ENCODE results near the gene LEKR1. TPM values are rescaled to one million over a fixed set of nuclear protein-coding genes. Genes with fewer than 3 reads are reported as not detected.

LEKR1 gene
- total RNA-seq, 1 donor: 0.36 TPM

DNA sequence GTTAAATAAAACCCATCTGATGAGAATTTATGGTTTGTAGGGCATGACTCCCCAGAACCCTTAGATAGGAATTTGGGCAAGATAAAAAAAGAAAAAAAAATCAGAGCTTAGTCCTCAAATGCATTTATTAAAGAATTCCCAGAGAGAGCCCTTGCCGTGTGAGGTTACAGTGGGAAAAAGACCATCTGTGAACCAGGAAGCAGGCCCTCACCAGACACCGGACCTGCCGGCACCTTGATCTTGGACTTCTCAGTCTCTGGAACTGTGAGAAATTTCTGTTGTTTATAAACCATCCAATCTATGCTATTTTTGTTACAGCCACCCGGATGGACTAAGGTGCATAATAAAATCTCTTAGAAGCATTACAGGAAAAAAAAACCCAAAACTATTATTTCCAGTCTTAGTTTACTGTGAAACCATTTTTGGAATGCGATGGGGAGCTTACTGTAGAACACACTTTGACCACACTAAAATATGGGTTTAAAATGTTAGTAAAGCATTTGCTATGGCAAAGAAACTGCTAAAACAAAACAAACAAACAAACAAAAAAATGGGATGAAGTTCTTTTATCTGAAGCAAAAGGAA, 72.2 kb downstream of the LEKR1 start:
- TF ChIP-seq, protein P1, sequence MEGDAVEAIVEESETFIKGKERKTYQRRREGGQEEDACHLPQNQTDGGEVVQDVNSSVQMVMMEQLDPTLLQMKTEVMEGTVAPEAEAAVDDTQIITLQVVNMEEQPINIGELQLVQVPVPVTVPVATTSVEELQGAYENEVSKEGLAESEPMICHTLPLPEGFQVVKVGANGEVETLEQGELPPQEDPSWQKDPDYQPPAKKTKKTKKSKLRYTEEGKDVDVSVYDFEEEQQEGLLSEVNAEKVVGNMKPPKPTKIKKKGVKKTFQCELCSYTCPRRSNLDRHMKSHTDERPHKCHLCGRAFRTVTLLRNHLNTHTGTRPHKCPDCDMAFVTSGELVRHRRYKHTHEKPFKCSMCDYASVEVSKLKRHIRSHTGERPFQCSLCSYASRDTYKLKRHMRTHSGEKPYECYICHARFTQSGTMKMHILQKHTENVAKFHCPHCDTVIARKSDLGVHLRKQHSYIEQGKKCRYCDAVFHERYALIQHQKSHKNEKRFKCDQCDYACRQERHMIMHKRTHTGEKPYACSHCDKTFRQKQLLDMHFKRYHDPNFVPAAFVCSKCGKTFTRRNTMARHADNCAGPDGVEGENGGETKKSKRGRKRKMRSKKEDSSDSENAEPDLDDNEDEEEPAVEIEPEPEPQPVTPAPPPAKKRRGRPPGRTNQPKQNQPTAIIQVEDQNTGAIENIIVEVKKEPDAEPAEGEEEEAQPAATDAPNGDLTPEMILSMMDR (IDR thresholded peaks at IDR 0.05; ENCODE audit: extremely low read depth, low read depth, low read length): no peak
- Histone ChIP-seq H3K4me3 (ENCODE audit: insufficient read depth, low read length) (no peak overlapping the region), H3K27me3 (ENCODE audit: insufficient read depth, low read length) (no peaks in the 10 kb centered on the region), H3K36me3 (ENCODE audit: insufficient read depth, low read length) (no peaks in the 10 kb centered on the region), H3K4me1 (ENCODE audit: insufficient read depth, low read length) (peaks cover 3% of the 10 kb centered on the region), H3K4me2 (ENCODE audit: insufficient read depth, low read length) (no peak overlapping the region), H3K27ac (ENCODE audit: low read depth, low read length) (no peak overlapping the region), H4K20me1 (ENCODE audit: insufficient read depth, low read length) (no peaks in the 10 kb centered on the region), H3K79me2 (ENCODE audit: insufficient read depth, low read length) (no peaks in the 10 kb centered on the region), H2AFZ (ENCODE audit: low read length) (peak overlapping the region; percentile 75), H3K9me3 (ENCODE audit: low read depth, low read length) (no peaks in the 10 kb centered on the region)
- no peak for DNase-seq (ENCODE audit: insufficient read length, low spot score, missing footprints)

DNA sequence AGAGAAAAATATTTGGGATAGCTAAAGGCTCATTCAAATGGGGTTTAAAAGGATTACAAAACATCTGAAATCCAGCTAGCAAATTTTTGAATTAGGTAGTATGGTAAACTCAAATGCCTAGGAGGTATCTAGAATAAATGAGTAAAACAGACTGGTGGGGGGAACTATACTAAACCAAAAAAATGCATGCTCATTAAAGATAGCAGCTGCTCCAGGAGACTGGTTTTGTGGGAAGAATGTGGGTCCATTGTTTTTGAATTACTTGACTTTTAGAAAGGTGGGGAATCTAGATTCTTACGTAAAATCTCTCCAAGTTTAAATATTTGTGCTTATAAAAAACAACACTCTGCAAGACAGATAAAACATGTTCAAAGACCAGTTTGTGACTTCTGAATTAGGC, 73.8 kb downstream of the LEKR1 start:
- H4K20me1 ChIP-seq (ENCODE audit: insufficient read depth, low read length): no peaks in the 10 kb centered on the region
- no peak overlapping the region for H3K4me3 ChIP-seq (ENCODE audit: insufficient read depth, low read length)
- H3K4me1 ChIP-seq (ENCODE audit: insufficient read depth, low read length): peaks cover 6% of the 10 kb centered on the region
- H3K27me3 ChIP-seq (ENCODE audit: insufficient read depth, low read length): no peaks in the 10 kb centered on the region
- TF ChIP-seq, protein P1 (IDR thresholded peaks at IDR 0.05; ENCODE audit: extremely low read depth, low read depth, low read length): no peak
- no peaks in the 10 kb centered on the region for H3K36me3 ChIP-seq (ENCODE audit: insufficient read depth, low read length)
- no peak overlapping the region for H3K27ac ChIP-seq (ENCODE audit: low read depth, low read length)
- no peak overlapping the region for H2AFZ ChIP-seq (ENCODE audit: low read length)
- H3K4me2 ChIP-seq (ENCODE audit: insufficient read depth, low read length): no peak overlapping the region
- no peaks in the 10 kb centered on the region for H3K79me2 ChIP-seq (ENCODE audit: insufficient read depth, low read length)
- no peak for DNase-seq (ENCODE audit: insufficient read length, low spot score, missing footprints)
- H3K9me3 ChIP-seq (ENCODE audit: low read depth, low read length): no peaks in the 10 kb centered on the region

DNA sequence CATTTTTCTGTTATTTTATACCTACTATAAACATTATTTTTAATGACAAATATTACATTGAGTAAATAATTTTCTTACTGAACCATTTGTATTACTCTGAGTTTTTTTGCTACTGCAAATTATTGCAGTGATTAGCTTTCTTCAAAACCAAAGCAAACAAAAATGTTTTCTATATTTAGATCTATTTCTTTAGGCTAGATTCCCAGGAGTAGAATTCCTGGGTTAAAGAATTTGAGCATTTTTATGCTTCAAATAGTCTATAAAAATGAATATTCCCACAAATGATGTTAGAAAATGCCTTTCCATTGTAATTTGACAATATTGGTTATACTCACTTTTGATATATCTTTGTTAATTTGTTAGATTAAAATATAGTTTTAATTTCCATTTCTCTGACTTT, 76.8 kb downstream of the LEKR1 start:
- H3K27me3 ChIP-seq (ENCODE audit: insufficient read depth, low read length): no peaks in the 10 kb centered on the region
- H3K4me1 ChIP-seq (ENCODE audit: insufficient read depth, low read length): peaks cover 6% of the 10 kb centered on the region
- no peaks in the 10 kb centered on the region for H3K9me3 ChIP-seq (ENCODE audit: low read depth, low read length)
- H3K27ac ChIP-seq (ENCODE audit: low read depth, low read length): no peak overlapping the region
- no peaks in the 10 kb centered on the region for H3K36me3 ChIP-seq (ENCODE audit: insufficient read depth, low read length)
- no peaks in the 10 kb centered on the region for H4K20me1 ChIP-seq (ENCODE audit: insufficient read depth, low read length)
- H2AFZ ChIP-seq (ENCODE audit: low read length): no peak overlapping the region
- no peak overlapping the region for H3K4me2 ChIP-seq (ENCODE audit: insufficient read depth, low read length)
- H3K4me3 ChIP-seq (ENCODE audit: insufficient read depth, low read length): no peak overlapping the region
- TF ChIP-seq, protein P1 (IDR thresholded peaks at IDR 0.05; ENCODE audit: extremely low read depth, low read depth, low read length): no peak
- H3K79me2 ChIP-seq (ENCODE audit: insufficient read depth, low read length): no peaks in the 10 kb centered on the region
- DNase-seq (ENCODE audit: insufficient read length, low spot score, missing footprints): no peak

DNA sequence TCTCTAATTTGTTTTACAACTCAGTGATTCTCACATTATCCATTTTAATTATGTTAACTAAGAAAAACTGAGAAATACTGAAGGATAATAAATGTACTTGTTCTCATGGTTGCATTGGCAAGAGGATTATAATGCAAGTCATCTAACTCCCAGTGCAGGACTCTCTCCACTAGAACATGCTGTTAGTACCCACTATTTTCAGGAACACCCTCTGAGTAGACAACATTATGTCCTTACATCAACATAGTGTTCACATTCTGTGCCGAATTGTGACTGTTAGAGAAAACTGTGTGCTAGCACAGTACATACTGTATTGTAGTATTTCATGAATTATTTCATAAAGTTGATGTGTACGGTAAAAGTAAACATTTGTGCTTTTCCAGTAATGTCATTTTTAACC, 80.1 kb downstream of the LEKR1 start:
- Histone ChIP-seq H3K27me3 (ENCODE audit: insufficient read depth, low read length) (no peaks in the 10 kb centered on the region), H3K36me3 (ENCODE audit: insufficient read depth, low read length) (no peaks in the 10 kb centered on the region), H2AFZ (ENCODE audit: low read length) (no peak overlapping the region), H3K9me3 (ENCODE audit: low read depth, low read length) (no peaks in the 10 kb centered on the region), H3K4me3 (ENCODE audit: insufficient read depth, low read length) (no peak overlapping the region), H3K79me2 (ENCODE audit: insufficient read depth, low read length) (no peaks in the 10 kb centered on the region), H3K4me1 (ENCODE audit: insufficient read depth, low read length) (peaks cover 6% of the 10 kb centered on the region), H3K4me2 (ENCODE audit: insufficient read depth, low read length) (no peak overlapping the region), H3K27ac (ENCODE audit: low read depth, low read length) (no peak overlapping the region), H4K20me1 (ENCODE audit: insufficient read depth, low read length) (no peaks in the 10 kb centered on the region)
- TF ChIP-seq, protein P1 (IDR thresholded peaks at IDR 0.05; ENCODE audit: extremely low read depth, low read depth, low read length): no peak
- no peak for DNase-seq (ENCODE audit: insufficient read length, low spot score, missing footprints)
